Gastrocnemius medialis (tissue), 4 donors: ENCODE measurements around the gene TWSG1.

Experiments
- POLR2A ChIP-seq, 2 donors: fragments of 450-650 bp; IDR thresholded peaks; one replicate each; pipeline ENCODE4 v1.6.1; 2017; ENCODE audit warnings: antibody characterized with exemption in 2 of 2, mild to moderate bottlenecking in 2 of 2, moderate library complexity in 2 of 2
- TF ChIP-seq, protein P1 (sequence below), 5 experiments: fragments of 450-650 bp in 3 of 5; fragments of 200-600 bp in 2 of 5; sonication (generic) in 2 of 5; IDR thresholded peaks in 4 of 5; conservative IDR thresholded peaks in 1 of 5; 1 replicate in 4 of 5; 2 replicates in 1 of 5; pipeline ENCODE4 v1.5.1; 2016 to 2019; ENCODE audit warnings: antibody characterized with exemption in 5 of 5, mild to moderate bottlenecking in 3 of 5, moderate library complexity in 3 of 5

- TF ChIP-seq, protein P1, sequence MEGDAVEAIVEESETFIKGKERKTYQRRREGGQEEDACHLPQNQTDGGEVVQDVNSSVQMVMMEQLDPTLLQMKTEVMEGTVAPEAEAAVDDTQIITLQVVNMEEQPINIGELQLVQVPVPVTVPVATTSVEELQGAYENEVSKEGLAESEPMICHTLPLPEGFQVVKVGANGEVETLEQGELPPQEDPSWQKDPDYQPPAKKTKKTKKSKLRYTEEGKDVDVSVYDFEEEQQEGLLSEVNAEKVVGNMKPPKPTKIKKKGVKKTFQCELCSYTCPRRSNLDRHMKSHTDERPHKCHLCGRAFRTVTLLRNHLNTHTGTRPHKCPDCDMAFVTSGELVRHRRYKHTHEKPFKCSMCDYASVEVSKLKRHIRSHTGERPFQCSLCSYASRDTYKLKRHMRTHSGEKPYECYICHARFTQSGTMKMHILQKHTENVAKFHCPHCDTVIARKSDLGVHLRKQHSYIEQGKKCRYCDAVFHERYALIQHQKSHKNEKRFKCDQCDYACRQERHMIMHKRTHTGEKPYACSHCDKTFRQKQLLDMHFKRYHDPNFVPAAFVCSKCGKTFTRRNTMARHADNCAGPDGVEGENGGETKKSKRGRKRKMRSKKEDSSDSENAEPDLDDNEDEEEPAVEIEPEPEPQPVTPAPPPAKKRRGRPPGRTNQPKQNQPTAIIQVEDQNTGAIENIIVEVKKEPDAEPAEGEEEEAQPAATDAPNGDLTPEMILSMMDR (IDR thresholded peaks at IDR 0.05 in 4 of 5, conservative IDR thresholded peaks at IDR 0.05 in 1 of 5): no peak
- TF ChIP-seq POLR2A (IDR thresholded peaks at IDR 0.05): no peak
These were observed 19.0 kb downstream of the TWSG1 start for GRCh38 chr18:9353596-9353995.
